Measurements from ENCODE around the gene FAM221B.

FAM221B gene

DNA sequence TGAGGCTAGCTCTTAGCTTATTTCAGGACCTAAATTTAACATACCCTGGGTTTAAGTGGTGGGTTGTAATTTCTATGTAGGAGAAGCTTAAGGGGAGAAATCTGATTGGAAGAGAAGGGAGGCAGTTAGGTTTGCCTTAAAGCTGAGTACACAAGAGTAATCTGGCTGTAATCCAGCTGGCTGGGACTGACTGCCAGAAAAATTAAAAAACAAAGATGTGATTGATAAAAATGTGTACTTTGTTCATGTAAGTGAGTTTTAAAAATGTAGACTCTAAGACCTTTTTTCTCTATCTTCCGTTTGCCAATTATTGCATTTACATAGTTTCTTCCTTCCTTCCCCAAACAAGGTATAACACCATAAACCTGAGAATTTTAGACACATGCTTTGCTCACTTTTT, 57.0 kb downstream of the FAM221B start:
- no peak overlapping the region for H3K4me2 ChIP-seq (ENCODE audit: low read depth, low read length, poor library complexity, severe bottlenecking)
- no peak overlapping the region for H2AFZ ChIP-seq (ENCODE audit: low read depth, low read length, severe bottlenecking)
- no peaks in the 10 kb centered on the region for H4K20me1 ChIP-seq (ENCODE audit: low read depth, low read length)
- no peaks in the 10 kb centered on the region for H3K79me2 ChIP-seq (ENCODE audit: insufficient read depth, low read length)
- H3K36me3 ChIP-seq (ENCODE audit: low read length), result no peaks in the 10 kb centered on the region
- H3K27me3 ChIP-seq (ENCODE audit: low read length), result no peaks in the 10 kb centered on the region
- H3F3A ChIP-seq (ENCODE audit: insufficient read depth), result peaks cover under 1% of the 10 kb centered on the region; the same call in 1 of the 2 replicates
- H3K4me3 ChIP-seq (ENCODE audit: insufficient read depth, low read length, poor library complexity, severe bottlenecking), result no peak overlapping the region
- no peaks in the 10 kb centered on the region for H3K9me3 ChIP-seq (ENCODE audit: insufficient read depth, low read length)
- H3K9ac ChIP-seq (ENCODE audit: low read length), result no peak overlapping the region
- TF ChIP-seq EZH2phosphoT487 (conservative IDR thresholded peaks at IDR 0.05; ENCODE audit: low read length), result no peak
- TF ChIP-seq, protein P1, sequence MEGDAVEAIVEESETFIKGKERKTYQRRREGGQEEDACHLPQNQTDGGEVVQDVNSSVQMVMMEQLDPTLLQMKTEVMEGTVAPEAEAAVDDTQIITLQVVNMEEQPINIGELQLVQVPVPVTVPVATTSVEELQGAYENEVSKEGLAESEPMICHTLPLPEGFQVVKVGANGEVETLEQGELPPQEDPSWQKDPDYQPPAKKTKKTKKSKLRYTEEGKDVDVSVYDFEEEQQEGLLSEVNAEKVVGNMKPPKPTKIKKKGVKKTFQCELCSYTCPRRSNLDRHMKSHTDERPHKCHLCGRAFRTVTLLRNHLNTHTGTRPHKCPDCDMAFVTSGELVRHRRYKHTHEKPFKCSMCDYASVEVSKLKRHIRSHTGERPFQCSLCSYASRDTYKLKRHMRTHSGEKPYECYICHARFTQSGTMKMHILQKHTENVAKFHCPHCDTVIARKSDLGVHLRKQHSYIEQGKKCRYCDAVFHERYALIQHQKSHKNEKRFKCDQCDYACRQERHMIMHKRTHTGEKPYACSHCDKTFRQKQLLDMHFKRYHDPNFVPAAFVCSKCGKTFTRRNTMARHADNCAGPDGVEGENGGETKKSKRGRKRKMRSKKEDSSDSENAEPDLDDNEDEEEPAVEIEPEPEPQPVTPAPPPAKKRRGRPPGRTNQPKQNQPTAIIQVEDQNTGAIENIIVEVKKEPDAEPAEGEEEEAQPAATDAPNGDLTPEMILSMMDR (IDR thresholded peaks at IDR 0.05; ENCODE audit: insufficient read depth, low read length, poor library complexity, severe bottlenecking), result no peak
- no peaks in the 10 kb centered on the region for H3K9me2 ChIP-seq (replicated peaks; ENCODE audit: insufficient read depth, low read length)
- H3K27ac ChIP-seq (ENCODE audit: low read depth, low read length), result no peak overlapping the region

DNA sequence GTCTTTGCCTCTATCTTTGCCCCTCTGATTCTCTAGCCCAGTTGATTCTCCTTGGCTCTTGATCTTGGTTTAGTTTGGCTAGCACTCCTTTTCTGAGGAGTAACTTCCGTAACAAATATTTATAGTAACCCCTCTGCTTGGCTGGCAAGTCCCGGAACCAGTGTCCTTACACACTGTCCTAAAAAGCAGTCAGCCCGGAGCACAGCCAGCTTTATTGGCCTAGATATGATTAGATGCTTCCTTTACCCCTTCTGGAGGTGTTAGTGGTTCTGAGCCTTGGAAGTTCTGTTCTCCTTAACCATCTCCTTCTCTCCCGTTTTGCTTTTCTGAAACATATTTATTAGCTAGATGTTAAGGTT, 57.5 kb downstream of the FAM221B start:
- H3K9me3 ChIP-seq (ENCODE audit: insufficient read depth, low read length), result no peaks in the 10 kb centered on the region

DNA sequence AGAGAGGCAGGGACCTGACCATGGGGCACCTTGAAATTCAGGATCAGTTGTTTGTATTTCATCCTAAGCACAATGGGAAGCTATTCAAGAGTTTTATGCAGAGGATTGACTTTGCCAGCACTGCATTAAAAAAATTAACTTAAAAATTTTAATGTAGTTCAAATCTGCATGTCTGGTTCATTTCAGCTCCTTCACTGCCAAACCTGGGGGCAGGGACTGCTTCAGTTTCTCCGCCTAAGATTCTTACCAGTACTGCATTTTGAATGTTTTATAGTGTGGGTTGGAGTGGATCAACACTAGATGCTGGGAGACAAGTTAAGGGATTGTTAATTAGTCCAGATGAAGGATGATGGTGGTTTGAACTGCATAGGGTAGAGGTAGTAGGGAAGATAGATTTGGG, 58.8 kb downstream of the FAM221B start:
- H3K9me2 ChIP-seq (replicated peaks; ENCODE audit: insufficient read depth, low read length), result no peaks in the 10 kb centered on the region
- H4K20me1 ChIP-seq (ENCODE audit: low read depth, low read length), result no peaks in the 10 kb centered on the region
- no peak overlapping the region for H3K9ac ChIP-seq (ENCODE audit: low read length)
- no peak overlapping the region for H3K27ac ChIP-seq (ENCODE audit: low read depth, low read length)
- TF ChIP-seq EZH2phosphoT487 (conservative IDR thresholded peaks at IDR 0.05; ENCODE audit: low read length), result no peak
- TF ChIP-seq, protein P1 (IDR thresholded peaks at IDR 0.05; ENCODE audit: insufficient read depth, low read length, poor library complexity, severe bottlenecking), result no peak
- H3K79me2 ChIP-seq (ENCODE audit: insufficient read depth, low read length), result no peaks in the 10 kb centered on the region
- no peaks in the 10 kb centered on the region for H3K36me3 ChIP-seq (ENCODE audit: low read length)
- no peaks in the 10 kb centered on the region for H3K9me3 ChIP-seq (ENCODE audit: insufficient read depth, low read length)
- H3K4me2 ChIP-seq (ENCODE audit: low read depth, low read length, poor library complexity, severe bottlenecking), result no peak overlapping the region
- no peak overlapping the region for H3K4me3 ChIP-seq (ENCODE audit: insufficient read depth, low read length, poor library complexity, severe bottlenecking)
- peaks cover 5% of the 10 kb centered on the region; the same call in 1 of the 2 replicates for H3F3A ChIP-seq (ENCODE audit: insufficient read depth)
- H2AFZ ChIP-seq (ENCODE audit: low read depth, low read length, severe bottlenecking), result no peak overlapping the region
- no peaks in the 10 kb centered on the region for H3K27me3 ChIP-seq (ENCODE audit: low read length)

More for the DNA sequence above, 57.5 kb downstream of the FAM221B start:
- no peaks in the 10 kb centered on the region for H3K9me2 ChIP-seq (replicated peaks; ENCODE audit: insufficient read depth, low read length)
- H4K20me1 ChIP-seq (ENCODE audit: low read depth, low read length), result no peaks in the 10 kb centered on the region
- H3K27ac ChIP-seq (ENCODE audit: low read depth, low read length), result no peak overlapping the region
- H3K79me2 ChIP-seq (ENCODE audit: insufficient read depth, low read length), result no peaks in the 10 kb centered on the region
- no peaks in the 10 kb centered on the region for H3K27me3 ChIP-seq (ENCODE audit: low read length)
- H3K4me2 ChIP-seq (ENCODE audit: low read depth, low read length, poor library complexity, severe bottlenecking), result no peak overlapping the region
- no peaks in the 10 kb centered on the region for H3K36me3 ChIP-seq (ENCODE audit: low read length)
- peaks cover 5% of the 10 kb centered on the region; the same call in 1 of the 2 replicates for H3F3A ChIP-seq (ENCODE audit: insufficient read depth)
- H3K9ac ChIP-seq (ENCODE audit: low read length), result no peak overlapping the region
- H3K4me3 ChIP-seq (ENCODE audit: insufficient read depth, low read length, poor library complexity, severe bottlenecking), result no peak overlapping the region
- no peak overlapping the region for H2AFZ ChIP-seq (ENCODE audit: low read depth, low read length, severe bottlenecking)
- TF ChIP-seq, protein P1 (IDR thresholded peaks at IDR 0.05; ENCODE audit: insufficient read depth, low read length, poor library complexity, severe bottlenecking), result no peak
- TF ChIP-seq EZH2phosphoT487 (conservative IDR thresholded peaks at IDR 0.05; ENCODE audit: low read length), result no peak
